Peyer's patch (tissue), 4 donors: Measurements from ENCODE around the gene TARP.

Experiments
- CTCF ChIP-seq, 6 experiments: fragments of 450-650 bp in 4 of 6; fragments of 200-600 bp in 2 of 6; sonication (generic) in 1 of 6; IDR thresholded peaks; one replicate each; pipeline ENCODE4 v1.5.1; 2017 to 2019; ENCODE audit warnings: antibody characterized with exemption in 6 of 6, mild to moderate bottlenecking in 3 of 6, moderate library complexity in 1 of 6
- POLR2A ChIP-seq, 2 donors: fragments of 450-650 bp; IDR thresholded peaks; one replicate each; pipeline ENCODE4 v1.5.1; 2017; ENCODE audit warnings: antibody characterized with exemption in 2 of 2, mild to moderate bottlenecking in 2 of 2, moderate library complexity in 2 of 2

- no peak for TF ChIP-seq CTCF (IDR thresholded peaks at IDR 0.05)
- no peak for TF ChIP-seq POLR2A (IDR thresholded peaks at IDR 0.05)
Measured at GRCh38 chr7:38310591-38311101, 37.2 kb upstream of the TARP start.
